GM12873 (cell line): ENCODE data around the gene SLC22A23.

ENCODE experiments used
- CTCF ChIP-seq: IDR thresholded peaks from 2 replicates; pipeline ENCODE4 v1.5.1; 2012; ENCODE audit warnings: low read depth, mild to moderate bottlenecking, moderate library complexity, low read length, control low read depth; ENCODE audit not compliant: insufficient read depth; ENCODE audit errors: missing control alignments

SLC22A23 gene

DNA sequence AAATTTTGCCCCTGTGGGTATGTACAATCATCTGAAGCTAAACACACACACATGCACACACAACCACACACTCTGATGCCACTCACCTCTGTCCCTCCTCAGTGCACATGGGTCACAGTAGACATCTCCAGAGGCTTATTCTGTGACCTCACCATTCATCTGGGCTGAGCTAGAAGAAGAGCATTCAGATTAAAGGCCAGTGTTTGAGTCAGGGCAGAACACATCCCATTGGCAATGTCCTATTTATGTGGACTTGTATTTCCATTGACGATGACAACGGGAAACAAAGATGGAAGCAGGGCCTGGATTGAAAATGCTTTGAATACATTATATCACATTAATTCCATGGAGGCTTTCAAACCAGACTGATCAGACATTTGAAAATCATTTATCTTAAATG lies 26.8 kb upstream of the SLC22A23 start:
- TF ChIP-seq CTCF, result no peak

DNA sequence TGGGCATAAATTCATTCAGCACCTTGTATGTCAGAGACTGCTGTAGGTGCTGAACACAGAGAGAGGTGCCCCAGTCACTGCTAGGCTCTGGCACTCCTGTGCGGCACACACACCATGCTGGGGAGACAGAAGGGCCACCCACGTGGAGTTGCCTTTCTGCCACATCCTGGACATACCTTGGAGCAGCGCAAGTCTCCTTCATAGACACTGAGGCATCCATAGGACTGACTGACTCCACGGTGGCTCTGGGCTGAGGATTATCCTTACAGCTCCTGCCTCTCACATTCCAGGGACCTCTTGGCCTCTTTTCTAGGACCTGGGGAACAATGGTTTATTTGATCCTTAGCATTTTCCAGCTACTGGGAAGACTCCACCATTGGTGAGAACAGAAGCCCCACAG lies 26.0 kb upstream of the SLC22A23 start:
- no peak for TF ChIP-seq CTCF

GRCh38 chr6:3481640-3482039 lies 24.8 kb upstream of the SLC22A23 start:
- no peak for TF ChIP-seq CTCF

DNA sequence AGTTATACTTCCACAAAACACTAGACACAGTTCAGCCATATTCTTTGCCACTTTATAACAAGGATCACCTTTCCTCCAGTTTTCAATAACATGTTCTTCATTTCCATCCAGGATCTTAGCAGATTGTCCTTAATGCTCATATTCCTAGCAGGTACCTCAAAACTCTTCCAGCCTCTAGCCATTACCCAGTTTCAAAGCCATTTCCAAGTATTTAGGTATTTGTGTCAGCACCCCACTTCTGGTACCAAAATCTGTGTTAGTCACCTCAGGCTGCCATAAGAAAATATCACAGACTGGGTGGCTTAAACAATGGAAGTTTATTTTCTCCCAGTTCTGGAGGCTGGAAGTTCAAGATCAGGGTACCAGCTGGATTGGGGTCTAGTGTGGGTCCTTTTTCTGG lies 23.2 kb upstream of the SLC22A23 start:
- TF ChIP-seq CTCF, result no peak

DNA sequence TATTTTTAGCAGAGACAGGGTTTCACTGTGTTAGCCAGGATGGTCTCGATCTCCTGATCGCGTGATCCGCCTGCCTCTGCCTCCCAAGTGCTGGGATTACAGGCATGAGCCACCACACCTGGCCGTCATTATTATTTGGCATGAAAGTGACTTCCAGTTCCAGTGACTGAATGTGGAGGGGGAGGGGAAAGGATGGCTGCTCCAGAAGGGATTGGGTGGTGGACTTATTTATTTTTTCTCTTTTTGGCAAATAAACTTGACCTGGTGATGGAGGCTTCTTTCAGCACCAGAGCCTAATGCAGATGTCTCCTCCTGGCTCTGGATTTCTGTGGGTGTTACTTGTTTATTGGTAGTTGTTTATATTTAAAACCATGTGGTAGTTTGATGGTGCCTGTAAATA lies 16.9 kb upstream of the SLC22A23 start:
- no peak for TF ChIP-seq CTCF

DNA sequence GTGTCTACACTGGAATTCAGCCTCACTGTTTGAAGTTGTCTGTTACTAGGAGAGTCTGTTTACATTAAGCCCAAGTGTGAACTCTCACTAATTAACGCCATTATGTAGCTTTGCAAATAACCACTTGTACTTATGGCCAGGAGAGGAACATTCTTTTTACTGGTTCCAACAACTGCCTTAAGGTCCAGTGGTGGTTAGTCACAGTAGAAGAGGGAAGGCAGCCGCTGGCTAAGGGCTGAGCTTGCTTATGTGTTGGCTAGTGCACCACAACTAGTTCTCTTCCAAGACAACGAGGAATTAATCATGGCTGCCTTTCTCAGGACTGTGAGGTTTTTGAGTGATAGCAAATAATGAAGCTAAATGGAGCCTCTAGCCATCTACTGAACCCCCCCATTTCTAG lies 14.9 kb upstream of the SLC22A23 start:
- no peak for TF ChIP-seq CTCF

DNA sequence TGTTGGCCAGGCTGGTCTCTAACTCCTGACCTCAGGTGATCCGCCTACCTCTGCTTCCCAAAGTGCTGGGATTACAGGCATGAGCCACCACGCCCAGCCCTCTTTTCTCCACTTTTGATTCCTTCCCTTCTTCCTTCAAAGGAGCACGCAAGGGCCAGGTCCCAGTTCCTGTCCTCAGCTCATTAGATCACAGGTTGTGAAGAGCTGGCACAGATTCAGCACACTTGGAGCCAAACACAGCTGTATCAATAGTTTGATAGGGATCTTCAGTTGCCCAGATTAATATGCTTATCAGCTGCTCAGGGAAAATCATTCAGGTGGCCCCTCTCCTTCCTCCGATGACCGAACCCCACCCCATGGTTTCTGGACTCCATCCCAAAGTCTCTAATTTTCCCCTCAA lies 14.4 kb upstream of the SLC22A23 start:
- TF ChIP-seq CTCF, result no peak

DNA sequence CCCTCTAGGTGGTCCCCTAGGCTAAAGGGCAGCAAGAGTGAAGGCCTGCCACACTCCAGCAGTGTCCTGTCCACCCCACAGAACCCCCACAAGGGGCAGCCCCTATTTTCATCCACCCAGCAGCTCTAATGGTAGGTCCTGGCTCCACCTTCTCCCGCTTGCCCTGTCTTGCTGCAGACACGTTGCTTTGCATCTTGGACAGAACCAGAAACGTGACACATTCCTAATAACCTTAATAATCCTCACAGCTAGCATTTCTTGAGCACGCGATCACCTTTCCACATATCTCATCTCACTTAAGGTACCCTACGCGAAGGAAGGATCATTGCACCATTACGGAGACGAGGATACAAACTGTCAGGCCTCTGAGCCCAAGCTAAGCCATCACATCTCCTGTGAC lies 11.7 kb upstream of the SLC22A23 start:
- no peak for TF ChIP-seq CTCF
